Esophagus muscularis mucosa (tissue), 4 donors: Measurements from ENCODE around the gene KPNA6.

Experiments
- EP300 ChIP-seq: sonication (generic); formaldehyde crosslinking; IDR thresholded peaks from one replicate; pipeline ENCODE4 v1.6.1; 2017; ENCODE audit warnings: antibody characterized with exemption
- POLR2A ChIP-seq: fragments of 450-650 bp; IDR thresholded peaks from one replicate; pipeline ENCODE4 v1.6.1; 2017; ENCODE audit warnings: antibody characterized with exemption, moderate library complexity, mild to moderate bottlenecking, low read depth
- POLR2AphosphoS5 ChIP-seq, 2 donors: sonication (generic); formaldehyde crosslinking; IDR thresholded peaks; one replicate each; pipeline ENCODE4 v1.6.1; 2017; ENCODE audit warnings: antibody characterized with exemption in 2 of 2
- TF ChIP-seq, protein P1 (sequence below), 3 experiments: fragments of 200-600 bp in 2 of 3; fragments of 450-650 bp in 1 of 3; sonication (generic) in 2 of 3; IDR thresholded peaks; one replicate each; pipeline ENCODE4 v1.5.1; 2017 to 2019; ENCODE audit warnings: antibody characterized with exemption in 3 of 3, mild to moderate bottlenecking in 2 of 3, moderate library complexity in 1 of 3

- TF ChIP-seq, protein P1, sequence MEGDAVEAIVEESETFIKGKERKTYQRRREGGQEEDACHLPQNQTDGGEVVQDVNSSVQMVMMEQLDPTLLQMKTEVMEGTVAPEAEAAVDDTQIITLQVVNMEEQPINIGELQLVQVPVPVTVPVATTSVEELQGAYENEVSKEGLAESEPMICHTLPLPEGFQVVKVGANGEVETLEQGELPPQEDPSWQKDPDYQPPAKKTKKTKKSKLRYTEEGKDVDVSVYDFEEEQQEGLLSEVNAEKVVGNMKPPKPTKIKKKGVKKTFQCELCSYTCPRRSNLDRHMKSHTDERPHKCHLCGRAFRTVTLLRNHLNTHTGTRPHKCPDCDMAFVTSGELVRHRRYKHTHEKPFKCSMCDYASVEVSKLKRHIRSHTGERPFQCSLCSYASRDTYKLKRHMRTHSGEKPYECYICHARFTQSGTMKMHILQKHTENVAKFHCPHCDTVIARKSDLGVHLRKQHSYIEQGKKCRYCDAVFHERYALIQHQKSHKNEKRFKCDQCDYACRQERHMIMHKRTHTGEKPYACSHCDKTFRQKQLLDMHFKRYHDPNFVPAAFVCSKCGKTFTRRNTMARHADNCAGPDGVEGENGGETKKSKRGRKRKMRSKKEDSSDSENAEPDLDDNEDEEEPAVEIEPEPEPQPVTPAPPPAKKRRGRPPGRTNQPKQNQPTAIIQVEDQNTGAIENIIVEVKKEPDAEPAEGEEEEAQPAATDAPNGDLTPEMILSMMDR (IDR thresholded peaks at IDR 0.05): no peak
- no peak for TF ChIP-seq POLR2A
- TF ChIP-seq POLR2AphosphoS5 (IDR thresholded peaks at IDR 0.05): no peak
- no peak for TF ChIP-seq EP300
These were observed 2.5 kb upstream of the KPNA6 start for GRCh38 chr1:32105338-32105737.
